ENCODE data around the gene ZDHHC1. TPM values are rescaled to one million over a fixed set of nuclear protein-coding genes. Genes with fewer than 3 reads are reported as not detected.

The ZDHHC1 gene
- total and polyA plus RNA-seq, 2 donors (not counting 3 experiments of a cell fraction or from before 2014, with no cell fraction given) = 11.4 to 14.4 TPM

DNA sequence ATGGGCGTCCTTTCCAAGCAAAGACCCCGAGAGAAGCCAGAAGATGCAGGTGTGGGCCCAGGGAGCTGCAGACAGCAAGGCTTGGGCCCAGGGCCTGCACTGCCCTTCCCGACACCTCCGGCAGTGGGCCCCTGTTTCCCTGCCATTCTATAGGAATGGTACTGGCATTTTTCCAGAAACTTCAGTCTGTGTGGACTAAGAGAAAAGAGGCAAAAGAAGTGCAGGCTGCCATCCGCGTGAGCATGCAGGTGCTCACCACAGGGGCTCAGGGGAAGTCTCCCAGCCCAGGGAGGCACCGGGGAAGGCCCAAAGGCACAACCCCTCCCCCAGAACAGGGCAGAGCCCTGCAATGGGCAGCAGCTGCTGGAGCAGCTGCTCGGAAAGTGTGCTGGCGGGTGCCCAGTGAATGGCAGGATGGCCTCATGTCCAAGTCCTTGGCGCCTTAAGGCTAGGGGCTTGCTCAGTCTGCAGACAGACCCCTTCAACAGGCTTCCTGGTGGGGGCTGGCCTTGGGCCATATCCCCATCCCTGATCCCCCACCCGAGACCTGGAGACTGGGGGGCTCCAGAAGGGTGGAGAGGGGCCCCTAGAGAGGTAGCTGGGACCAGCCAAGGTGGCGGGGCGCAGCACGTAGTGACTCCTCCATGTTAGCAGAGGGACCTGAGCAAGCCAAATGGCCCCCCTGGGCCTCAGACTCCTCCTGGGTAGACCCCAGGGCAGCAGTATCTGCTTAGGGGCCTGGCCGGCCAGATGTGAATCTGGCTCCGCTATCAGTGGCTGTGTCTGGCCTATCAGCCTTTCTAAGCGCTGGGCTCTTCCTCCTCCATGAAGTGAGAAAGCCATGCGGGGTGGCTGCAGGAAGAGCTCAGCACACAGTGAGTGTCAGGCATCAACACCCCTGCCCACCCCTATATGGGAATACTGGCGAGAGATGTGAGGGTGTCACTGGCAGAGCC, 16.2 kb downstream of the ZDHHC1 start:
- Histone ChIP-seq H4K20me1 (replicated peaks; ENCODE audit: control insufficient read depth, extremely low read depth, insufficient read depth, low read length) (no peaks in the 10 kb centered on the region), H3K4me2 (ENCODE audit: insufficient read depth, low read length) (no peak overlapping the region), H3K9ac (replicated peaks; ENCODE audit: extremely low read depth, insufficient read depth, low read length) (no peak overlapping the region), H3K36me3 (ENCODE audit: control insufficient read depth in 2 of 2, extremely low read depth in 1 of 2, insufficient read depth in 2 of 2, low read length in 2 of 2) (no peaks in the 10 kb centered on the region), H3K9me1 (replicated peaks; ENCODE audit: control insufficient read depth, extremely low read depth, insufficient read depth, low read length) (no peaks in the 10 kb centered on the region), H3K79me2 (ENCODE audit: control insufficient read depth, insufficient read depth, low read length) (no peaks in the 10 kb centered on the region), H3K4me1 (ENCODE audit: control insufficient read depth, extremely low read depth, insufficient read depth, low read length) (no peaks in the 10 kb centered on the region), H3K9me3 (replicated peaks; ENCODE audit: control insufficient read depth, insufficient read depth, low read length) (no peaks in the 10 kb centered on the region), H3K27ac (ENCODE audit: insufficient read depth, low read depth, low read length) (no peak overlapping the region), H3K27me3 (ENCODE audit: control insufficient read depth in 2 of 2, insufficient read depth in 2 of 2, low read length in 2 of 2) (peaks cover 0 to 6% of the 10 kb centered on the region in 2 experiments), H3K4me3 (replicated peaks in 1 of 3; ENCODE audit: insufficient read depth in 1 of 3, low read depth in 1 of 3, low read length in 3 of 3) (no peak overlapping the region), H2AFZ (ENCODE audit: low read depth, low read length) (no peak overlapping the region)
- CTCF ChIA-PET = interaction anchor here (0.5 to 4.1 kb wide), 64 partner anchors 8 to 508 kb away, joined by 3 to 65 read pairs (median 5); partner anchors contain the start of genes EXOC3L1, HSD11B2, KCTD19 and LRRC36
- no peak for FAIRE-seq
- DNase-seq (ENCODE audit: low read depth, low spot score) = no peak
- no TSS peak for BruUV-seq (replicated peaks)
- intact Hi-C loops (cut with micrococcal nuclease) = loop anchor here (1.0 to 10.0 kb wide), 4 partner anchors 28 to 445 kb away; partner anchors contain the start of genes E2F4, ELMO3 and EXOC3L1
- dilution Hi-C loops (cut with MboI; ENCODE audit: extremely low pct_ligation_motif_present, low sequenced_read_pairs) = no loop called here
- TF ChIP-seq FOS (IDR thresholded peaks at IDR 0.05; ENCODE audit: borderline replicate concordance, insufficient read depth, low read length) = no peak
- TF ChIP-seq POLR2A (IDR thresholded peaks at IDR 0.05; ENCODE audit: low read depth, low read length) = peak; percentile 18
- POLR2A ChIA-PET = no interaction called here

- no peak overlapping the region for H3K27ac ChIP-seq (ENCODE audit: insufficient read depth, low read depth, low read length)
- H3K36me3 ChIP-seq (ENCODE audit: control insufficient read depth in 2 of 2, extremely low read depth in 1 of 2, insufficient read depth in 2 of 2, low read length in 2 of 2) = no peaks in the 10 kb centered on the region
- peak overlapping the region; percentile 9 for H2AFZ ChIP-seq (ENCODE audit: low read depth, low read length)
- no peaks in the 10 kb centered on the region for H4K20me1 ChIP-seq (replicated peaks; ENCODE audit: control insufficient read depth, extremely low read depth, insufficient read depth, low read length)
- no peaks in the 10 kb centered on the region for H3K9me1 ChIP-seq (replicated peaks; ENCODE audit: control insufficient read depth, extremely low read depth, insufficient read depth, low read length)
- peaks cover 5 to 6% of the 10 kb centered on the region in 2 experiments for H3K27me3 ChIP-seq (ENCODE audit: control insufficient read depth in 2 of 2, insufficient read depth in 2 of 2, low read length in 2 of 2)
- H3K4me1 ChIP-seq (ENCODE audit: control insufficient read depth, extremely low read depth, insufficient read depth, low read length) = peaks cover 1% of the 10 kb centered on the region
- H3K79me2 ChIP-seq (ENCODE audit: control insufficient read depth, insufficient read depth, low read length) = no peaks in the 10 kb centered on the region
- POLR2A ChIA-PET = no interaction called here
- intact Hi-C loops (cut with micrococcal nuclease) (loop anchor here (1.0 to 10.0 kb wide), 4 partner anchors 27 to 444 kb away; partner anchors contain the start of genes E2F4, ELMO3 and EXOC3L1), dilution Hi-C loops (cut with MboI; ENCODE audit: extremely low pct_ligation_motif_present, low sequenced_read_pairs) (no loop called here)
- BruUV-seq (replicated peaks) = no TSS peak
- H3K9ac ChIP-seq (replicated peaks; ENCODE audit: extremely low read depth, insufficient read depth, low read length) = no peak overlapping the region
- H3K9me3 ChIP-seq (replicated peaks; ENCODE audit: control insufficient read depth, insufficient read depth, low read length) = no peaks in the 10 kb centered on the region
- CTCF ChIA-PET = interaction anchor here (0.5 to 4.1 kb wide), 64 partner anchors 9 to 507 kb away, joined by 3 to 65 read pairs (median 5); partner anchors contain the start of genes EXOC3L1, HSD11B2, KCTD19 and LRRC36
- no peak overlapping the region for H3K4me3 ChIP-seq (replicated peaks in 1 of 3; ENCODE audit: insufficient read depth in 1 of 3, low read depth in 1 of 3, low read length in 3 of 3)
- TF ChIP-seq POLR2AphosphoS5 (IDR thresholded peaks at IDR 0.05; ENCODE audit: insufficient read depth, low read depth, low read length) (no peak), POLR2A (IDR thresholded peaks at IDR 0.05; ENCODE audit: low read depth, low read length) (no peak), CTCF (IDR thresholded peaks at IDR 0.05; ENCODE audit: extremely low read depth in 1 of 2, insufficient read depth in 1 of 2, low read depth in 1 of 2, low read length in 2 of 2) (peak; percentile 88 to 96), MYC (IDR thresholded peaks at IDR 0.05; ENCODE audit: low read depth, low read length) (no peak), FOS (IDR thresholded peaks at IDR 0.05; ENCODE audit: borderline replicate concordance, insufficient read depth, low read length) (no peak)
- DNase-seq (ENCODE audit: low read depth, low spot score) (peak; percentile 47), FAIRE-seq (peak; percentile 68)
- no peak overlapping the region for H3K4me2 ChIP-seq (ENCODE audit: insufficient read depth, low read length)
Measured at GRCh38 chr16:67399218-67399733, 17.0 kb downstream of the ZDHHC1 start.
